Activated CD4-positive, alpha-beta T cell treated with anti-CD3 and anti-CD28 coated beads for 1 hour (primary cell): ENCODE results near the gene NFYB.
"Not testable (repeated sequence)": the region's sequence is repeated elsewhere in the genome, so short reads cannot be mapped to it uniquely, and the experiment has no call there.

Source experiments
- DNase-seq: peaks from one replicate; pipeline ENCODE4 v3.0.0-alpha.2; 2020

Gene NFYB

DNA sequence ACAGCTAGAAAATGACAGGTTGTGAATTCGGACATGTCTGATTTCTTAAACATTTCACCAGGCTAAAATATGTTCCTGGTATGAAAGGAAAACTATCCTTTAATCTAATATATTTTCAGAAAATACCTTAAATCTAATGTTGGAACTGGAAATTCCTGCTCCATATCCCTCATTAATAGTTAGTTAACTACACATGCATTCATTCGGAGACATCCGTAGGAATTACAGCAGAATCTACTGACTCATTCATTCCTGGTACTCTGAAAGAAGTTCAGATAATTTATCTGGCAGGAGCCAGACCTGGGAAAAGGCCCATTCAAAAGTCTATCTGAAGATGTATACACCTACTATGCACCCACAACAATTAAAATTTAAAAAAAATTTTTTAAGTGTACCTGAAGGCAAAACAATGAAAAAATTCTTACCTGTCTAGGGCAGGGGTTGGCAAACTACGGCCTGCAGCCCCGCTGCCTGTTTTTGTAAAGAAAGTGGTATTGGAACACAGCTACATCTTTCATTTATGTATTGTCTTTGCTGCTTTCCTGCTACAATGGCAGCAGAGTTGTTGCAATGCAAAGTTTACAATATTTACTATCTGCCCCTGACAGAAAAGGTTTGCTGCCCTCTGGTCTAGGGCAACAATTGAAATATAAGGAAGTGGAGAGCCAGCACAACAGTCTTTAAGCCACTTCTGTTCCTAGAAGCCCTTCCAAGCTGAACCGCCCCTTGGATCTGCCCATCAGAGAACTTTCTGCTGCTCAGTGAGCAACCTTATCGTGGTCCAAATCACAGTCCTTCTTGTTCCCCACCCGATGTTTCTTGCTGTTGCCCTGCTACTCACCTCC lies 17.9 kb upstream of the NFYB start:
- DNase-seq = no peak

DNA sequence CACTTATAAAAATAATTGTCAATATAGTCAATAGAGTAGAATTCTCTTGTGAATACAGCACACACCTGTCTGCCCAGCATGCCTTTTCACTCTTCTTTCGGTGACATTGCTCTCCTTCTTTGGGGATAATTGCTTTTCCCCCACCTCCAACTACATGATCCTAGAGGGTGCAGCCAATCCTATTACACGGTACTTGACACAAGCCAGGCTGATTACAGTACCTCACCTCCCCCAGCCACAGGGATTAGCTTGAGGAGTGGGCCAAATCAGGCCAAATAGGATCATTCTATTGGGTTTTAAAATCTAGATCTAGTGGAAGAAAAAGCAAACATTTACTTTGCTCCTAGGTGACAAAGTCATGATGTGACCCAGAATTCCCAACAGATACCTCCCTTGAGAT lies 16.8 kb upstream of the NFYB start:
- no peak for DNase-seq

DNA sequence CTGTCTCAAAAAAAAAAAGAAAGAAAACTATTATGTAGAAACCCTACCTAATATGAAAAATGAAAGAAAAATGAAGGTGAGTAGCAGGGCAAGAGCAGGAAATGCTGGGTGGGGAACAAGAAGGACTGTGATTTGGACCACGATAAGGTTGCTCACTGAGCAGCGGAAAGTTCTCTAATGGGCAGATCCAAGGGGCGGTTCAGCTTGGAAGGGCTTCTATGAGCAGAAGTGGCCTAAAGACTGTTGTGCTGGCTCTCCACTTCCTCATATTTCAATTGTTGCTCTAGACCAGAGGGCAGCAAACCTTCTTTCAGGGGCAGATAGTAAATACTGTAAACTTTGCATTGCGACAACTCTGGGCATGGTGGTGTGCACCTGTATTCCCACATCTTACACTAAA lies 16.3 kb upstream of the NFYB start:
- DNase-seq = no peak

DNA sequence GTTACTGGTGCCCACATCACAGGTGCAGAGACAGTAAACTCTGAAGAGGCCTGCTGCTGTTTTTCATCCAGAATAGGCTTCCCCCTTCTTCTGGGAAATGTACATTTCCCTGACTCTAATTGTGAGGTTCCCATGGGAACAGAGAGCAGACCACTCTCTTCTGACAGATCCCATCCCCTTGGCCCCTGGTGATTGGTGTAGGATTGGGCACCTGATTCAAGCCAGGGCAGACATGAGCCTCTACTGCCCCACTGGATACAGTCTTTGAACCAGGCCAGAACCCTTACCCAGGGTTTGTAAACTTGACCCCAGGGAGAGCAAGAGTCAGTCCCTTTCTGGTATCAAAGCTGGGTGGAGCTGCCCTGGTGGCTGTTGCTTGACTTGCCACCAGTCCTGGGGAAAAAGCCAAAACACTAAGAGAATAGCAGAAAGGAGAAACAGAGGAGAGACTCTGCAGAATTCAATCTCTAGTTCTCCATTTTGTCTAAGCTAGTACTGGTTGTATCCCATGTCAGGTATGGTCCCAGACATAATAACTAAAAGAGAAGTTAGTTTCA lies 14.8 kb upstream of the NFYB start:
- no peak for DNase-seq

DNA sequence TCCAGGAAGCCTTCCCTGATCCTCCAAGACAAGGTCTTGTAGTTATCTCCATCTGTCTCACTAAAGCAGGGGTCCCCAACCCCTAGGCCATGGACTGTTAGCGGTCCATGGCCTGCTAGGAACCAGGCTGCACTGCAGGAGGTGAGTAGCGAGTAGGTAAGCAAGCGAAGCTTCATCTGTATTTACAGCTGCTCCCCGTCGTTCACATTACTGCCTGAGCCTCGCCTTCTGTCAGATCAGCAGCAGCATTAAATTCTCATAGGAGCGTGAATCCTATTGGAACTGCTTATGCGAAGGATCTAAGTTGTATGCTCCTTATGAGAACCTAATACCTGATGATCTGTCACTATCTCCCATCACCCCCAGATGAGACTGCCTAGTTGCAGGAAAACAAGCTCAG lies 12.4 kb upstream of the NFYB start:
- DNase-seq = no peak

DNA sequence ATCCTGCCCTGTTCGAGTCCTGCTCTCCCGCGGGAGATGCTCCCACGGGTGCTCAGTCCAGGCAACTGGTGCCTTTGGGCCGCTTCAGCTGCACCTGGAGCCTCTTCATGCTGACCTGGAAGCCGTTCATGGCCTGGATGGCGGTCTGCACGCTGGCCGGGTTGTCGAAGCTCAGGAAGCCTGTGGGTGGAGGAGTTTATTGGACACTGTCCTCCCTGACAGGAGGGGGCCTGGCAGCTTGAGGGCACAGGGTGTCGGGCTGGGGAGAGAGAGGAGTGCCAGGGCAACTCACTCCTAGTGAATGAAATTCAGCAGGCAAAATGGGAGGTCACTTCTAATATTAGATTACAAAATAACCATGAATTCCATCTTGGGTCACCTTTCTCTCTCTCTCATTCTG lies 9.3 kb upstream of the NFYB start:
- DNase-seq = no peak

DNA sequence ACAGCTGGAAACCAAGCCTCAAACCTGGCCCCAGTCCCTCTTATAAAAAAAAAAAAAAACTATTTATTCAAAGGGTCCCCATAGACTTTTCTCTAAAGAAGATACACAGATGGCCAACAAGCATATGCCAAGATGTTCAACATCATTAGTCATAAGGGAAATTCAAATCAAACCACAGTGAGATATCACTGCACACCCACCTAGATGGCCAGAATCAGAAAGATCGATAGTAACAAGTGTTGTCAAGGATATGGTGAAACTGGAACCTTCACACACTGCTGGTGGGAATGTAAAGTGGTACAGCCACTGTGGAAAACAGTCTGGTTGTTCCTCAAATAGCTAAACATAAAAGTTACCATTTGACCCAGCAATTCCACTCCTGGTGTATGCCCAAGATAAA lies 5.9 kb upstream of the NFYB start:
- DNase-seq = no peak

DNA sequence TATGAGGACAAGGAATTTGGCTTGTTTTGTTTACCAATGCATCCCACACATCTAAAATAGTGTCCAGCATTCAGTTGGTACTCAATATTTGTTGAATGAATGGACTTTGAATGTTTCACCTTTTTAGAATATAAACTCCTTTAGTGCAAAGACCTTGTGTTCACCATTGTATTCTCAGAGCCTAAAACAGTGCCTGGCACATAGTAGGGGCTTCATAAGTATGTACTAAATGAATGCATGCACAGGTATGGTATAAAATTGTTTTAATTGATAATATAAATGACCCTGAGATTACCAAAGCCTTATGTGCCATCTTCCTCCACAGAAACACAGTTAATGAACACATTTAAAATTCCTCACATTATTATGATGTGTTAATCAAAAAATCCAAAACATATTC lies 5.0 kb upstream of the NFYB start:
- no peak for DNase-seq

DNA sequence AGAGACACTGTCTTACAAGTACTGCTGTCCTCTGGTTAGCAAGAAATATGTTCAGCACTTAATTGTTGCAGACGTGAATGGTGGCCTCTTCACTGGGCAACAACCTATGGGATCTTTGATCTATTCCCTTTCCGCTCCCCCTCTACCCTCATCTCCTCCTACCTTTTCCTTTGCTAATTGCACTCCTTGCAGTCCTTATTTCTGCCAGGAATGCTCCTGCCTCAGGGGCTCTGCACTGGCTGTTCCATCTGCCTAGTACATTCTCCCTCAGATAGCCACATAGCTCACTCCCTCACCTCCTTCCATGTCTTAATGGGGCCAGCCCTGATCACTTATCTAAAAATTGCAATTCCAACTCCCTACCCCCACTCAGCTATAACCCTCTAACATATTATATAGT lies 4.5 kb upstream of the NFYB start:
- DNase-seq = no peak

DNA sequence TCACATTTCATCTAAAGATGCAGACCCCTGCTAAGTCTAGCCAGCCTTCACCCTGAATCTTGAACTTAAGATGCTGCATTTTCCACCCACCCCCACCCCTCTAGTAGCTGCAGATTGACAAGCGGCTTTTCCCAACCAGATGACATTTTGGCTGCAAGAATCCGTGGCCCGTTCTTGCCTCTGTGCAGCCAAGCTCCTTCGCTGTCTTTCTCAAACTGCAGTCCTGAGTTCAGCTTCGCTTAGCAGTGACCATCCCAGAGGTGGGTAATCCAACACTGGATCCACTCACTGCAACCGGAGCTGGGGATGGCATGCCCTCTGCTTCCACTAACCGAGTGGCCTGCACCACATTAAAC lies 765 bp upstream of the NFYB start:
- DNase-seq = no peak

DNA sequence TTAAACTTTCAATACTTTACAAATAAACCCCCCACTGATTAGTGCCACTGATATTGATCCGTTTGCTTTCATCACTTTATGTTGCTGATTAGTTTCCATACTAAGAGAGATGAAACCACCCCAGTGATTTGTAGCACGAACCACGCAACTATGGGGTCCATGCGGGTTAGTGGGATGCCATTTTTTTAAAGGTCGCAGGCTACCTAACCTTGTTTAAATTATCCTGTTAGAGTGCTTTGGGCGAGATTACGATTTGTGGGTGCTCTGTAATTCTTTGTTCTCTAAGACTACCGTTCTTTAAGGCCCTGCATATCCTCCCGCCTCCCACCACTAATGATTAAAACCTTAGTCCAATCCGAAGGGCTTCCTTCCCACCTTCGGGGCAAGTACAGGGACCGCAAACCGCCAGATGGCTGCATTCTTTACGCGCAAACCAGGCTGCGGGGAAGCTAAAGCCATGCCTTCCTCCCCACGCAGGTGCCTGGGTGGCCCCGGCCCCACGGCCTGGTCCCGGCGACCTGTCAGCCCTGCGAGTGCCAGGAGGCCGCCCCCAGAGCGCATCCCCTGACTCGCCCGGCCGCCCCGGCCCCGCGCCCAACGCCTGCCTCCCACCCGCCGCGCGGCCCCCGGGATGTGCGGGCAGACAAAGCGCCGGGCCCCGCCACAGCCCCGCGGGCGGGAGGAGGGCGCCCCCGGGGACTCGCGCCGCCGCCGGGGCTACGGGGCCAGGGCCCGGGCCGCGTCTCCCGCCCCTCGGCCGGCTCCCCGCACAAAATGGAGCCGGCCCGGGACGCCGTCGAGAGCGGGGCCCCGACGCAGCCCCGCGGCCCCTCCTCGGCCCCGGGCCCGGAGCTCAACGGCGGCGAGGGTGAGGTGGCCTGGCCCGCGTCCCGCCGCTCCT lies 759 bp downstream of the NFYB start:
- peak; percentile 25 for DNase-seq

DNA sequence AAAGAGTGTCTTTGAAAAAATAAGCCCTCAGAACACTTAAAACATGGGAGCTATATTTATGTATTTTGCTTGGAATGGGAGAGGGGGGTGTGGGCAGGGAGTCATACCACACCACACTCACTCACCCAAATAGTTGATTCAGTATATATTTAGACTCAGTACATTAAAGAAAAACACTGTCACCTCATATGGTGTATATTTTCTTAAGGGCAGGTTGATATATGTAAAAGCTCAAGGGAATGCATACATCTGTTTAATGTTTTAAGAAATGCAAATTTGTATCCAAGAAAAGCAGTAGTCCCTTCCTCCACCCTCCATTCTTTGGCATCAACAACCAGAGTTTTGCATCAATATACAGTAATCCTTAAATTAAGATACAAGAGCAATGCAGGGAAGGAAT lies 1.4 kb downstream of the NFYB start:
- DNase-seq = no peak

DNA sequence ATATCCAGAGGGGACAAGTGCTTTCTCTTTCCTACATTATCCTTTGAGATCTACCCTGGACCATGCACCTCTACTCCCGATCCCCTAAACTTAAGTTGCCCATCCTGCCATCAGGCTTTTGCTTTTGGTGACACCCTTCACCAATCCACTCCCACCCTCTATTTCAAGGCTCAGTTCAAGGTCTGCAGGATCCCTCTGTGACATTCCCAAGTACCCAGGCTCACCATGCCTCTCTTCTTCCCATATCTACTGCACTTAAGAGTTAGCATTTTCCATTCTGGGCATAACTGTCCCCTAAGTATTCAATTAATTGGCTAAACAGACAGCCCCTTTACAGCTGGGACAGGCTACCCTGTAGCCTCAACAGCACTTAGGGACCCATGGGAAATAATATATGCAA lies 3.1 kb downstream of the NFYB start:
- DNase-seq = no peak

DNA sequence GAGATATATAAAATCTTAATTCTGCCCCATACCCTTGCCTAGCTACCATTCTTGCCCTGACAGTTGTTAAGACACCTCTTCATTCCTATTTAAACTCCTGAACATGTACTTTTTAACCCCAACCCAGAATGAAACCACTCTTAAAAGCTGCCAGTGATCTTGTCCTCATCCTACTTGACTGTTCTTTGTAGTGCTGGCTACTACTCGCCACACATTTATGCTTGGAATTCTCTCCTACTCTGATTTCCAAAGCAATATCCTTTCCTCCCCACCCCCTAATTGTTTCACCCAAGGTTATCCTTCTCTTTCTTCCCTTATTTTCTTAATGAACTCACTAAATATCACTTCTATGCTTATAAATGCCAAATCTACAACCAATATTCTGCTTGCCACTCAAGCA lies 4.1 kb downstream of the NFYB start:
- DNase-seq = no peak

DNA sequence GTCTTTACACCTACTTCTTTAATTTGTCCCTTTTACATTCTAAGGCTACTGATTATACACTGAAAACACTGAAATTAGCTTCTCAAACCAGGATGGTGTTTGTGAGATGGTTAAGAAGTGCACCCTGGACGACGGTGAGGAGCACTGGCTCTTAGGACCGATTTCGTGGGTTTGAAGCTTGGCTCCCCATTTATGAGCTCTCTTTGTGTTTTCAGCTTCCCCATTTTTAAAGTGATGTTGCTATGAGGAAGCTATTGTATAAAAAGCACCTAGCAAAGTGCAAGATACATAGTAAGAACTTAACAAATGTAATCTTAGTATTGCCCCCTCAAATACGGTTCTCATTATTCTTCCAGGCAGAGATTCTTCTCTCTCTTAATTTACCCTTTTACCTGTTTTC lies 4.7 kb downstream of the NFYB start:
- DNase-seq = no peak

DNA sequence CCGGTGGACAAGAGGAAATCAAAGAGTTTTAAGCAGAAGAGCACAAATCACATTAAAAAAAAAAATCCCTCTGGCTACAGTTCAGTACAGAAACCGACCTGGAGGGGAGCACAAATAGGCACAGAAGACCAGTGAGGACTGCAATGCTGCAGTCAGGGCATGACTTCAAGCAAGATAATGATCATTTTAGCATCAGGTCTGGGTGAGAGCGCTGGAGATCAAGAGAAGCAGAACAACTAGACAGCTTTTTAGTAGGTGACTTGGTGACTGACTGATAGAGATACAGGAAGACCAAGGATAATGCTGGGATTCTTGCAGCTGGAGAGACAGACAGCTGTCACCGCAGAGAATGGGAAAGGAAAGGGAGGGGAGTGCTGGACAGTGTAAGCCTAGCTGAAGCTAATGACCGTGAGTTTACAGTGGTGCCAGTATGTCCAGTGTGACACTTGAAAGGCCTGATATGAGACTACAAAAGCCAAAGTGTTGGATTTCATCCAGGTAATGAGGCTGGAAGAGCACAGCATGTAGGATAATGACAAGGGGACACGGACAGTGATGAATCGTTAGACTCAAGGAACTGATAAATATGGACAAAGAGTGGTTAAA lies 5.6 kb downstream of the NFYB start:
- DNase-seq = no peak

DNA sequence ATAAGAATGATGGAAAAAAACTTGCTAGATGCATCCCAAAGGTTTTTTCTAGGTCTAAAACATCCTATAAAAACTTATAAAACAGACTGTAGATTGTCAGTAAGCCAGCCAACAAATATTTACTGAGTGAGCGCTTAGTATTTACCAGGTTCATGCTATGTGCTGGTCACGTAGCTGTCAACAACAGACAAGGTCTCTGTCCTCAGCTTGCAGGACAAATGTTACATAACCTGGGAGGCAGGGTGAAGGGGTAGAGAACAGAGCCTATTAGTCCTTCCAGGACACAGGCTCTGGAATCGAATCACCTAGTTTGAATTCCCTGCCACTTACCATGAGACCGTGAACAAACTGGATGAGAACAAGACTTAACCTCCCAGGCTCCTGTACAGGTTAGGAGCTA lies 6.4 kb downstream of the NFYB start:
- DNase-seq = no peak

DNA sequence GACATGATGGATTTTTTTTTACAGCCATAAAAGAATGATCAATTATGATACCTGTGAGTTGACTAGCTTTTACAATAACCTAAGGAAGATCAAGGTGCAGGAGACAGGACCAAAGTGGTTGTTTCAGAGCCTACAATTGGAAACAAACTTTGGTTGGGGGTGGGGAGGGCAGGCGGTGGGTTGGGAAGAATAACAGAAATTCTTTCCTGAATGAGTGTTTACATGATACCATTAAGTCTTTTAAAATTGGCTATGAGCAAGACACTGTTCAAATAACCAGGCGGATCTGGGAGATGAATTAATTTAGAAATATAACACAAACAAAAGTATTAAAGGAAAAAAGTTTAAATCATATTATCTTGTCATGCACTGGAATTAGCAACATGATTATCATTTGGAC lies 7.2 kb downstream of the NFYB start:
- DNase-seq = no peak

DNA sequence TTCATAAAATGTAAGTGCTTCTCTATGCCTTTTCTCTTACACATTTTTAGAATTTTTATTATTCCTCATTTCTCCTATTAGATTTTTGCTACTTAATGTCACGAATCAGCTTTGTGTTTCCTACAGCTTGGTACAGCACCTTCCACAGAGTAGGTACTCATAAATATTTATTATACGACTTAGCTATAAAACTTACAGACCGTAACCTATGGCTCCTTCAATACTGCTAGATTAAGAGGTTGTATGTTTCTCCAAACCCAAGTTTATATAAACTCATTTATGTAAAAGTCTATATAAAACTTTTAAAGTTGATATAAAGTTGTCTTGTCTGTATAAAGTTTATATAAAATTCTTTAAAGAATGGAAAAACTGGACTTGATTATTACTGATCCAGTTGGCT lies 11.5 kb downstream of the NFYB start:
- DNase-seq = no peak

DNA sequence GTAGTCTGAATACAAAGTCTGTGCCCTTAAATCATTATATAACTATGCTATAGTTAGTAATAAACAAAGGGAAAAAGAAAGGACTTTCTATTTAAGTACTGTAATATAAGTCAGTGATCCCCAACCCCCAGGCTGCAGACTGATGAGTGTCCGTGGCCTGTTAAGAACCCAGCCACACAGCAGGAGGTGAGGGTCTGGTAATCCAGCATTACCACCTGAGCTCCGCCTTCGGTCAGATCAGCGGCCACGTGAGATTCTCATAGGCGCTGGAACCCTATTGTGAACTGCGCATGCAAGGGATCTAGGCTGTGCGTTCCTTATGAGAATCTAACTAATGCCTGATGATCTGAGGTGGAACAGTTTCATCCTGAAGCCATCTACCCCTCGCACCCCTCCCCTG lies 15.7 kb downstream of the NFYB start:
- no peak for DNase-seq

DNA sequence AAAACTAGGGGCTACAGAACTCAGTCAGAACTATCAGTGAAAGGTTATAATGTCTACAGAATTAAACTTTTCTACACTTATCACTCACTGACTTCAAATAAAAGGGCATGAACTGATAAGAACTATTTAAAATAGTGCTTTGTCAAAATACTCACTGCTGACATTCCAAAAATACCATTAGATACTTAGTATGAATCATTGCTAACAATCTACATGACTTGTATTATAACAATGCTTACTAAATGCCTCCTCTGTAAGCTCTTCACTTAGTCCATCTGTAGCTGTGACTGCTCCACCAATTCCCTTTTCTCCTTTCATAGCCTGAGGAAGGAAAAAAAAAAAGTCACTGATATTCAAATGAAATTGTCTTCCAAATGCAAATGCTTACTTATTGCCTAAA lies 17.0 kb downstream of the NFYB start:
- DNase-seq = no peak

DNA sequence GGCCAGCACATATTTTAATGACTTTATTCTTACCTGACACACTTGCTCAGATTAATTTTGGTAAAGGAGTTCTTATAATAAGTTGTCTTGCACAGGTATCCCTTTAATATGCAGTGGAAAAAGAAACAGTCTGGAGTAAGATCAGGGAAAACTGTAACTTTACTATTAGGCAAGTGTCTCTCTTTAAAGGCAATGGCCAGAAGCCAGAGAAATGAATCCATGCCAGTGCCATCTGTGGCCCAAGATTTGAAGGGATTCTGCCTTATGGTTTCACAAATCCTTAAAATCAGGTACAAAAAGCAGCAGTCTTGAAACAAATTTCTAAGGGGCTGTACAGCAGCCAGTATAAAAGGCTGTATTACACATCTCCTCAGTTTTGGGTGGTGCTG lies 22.4 kb downstream of the NFYB start:
- no peak for DNase-seq

DNA sequence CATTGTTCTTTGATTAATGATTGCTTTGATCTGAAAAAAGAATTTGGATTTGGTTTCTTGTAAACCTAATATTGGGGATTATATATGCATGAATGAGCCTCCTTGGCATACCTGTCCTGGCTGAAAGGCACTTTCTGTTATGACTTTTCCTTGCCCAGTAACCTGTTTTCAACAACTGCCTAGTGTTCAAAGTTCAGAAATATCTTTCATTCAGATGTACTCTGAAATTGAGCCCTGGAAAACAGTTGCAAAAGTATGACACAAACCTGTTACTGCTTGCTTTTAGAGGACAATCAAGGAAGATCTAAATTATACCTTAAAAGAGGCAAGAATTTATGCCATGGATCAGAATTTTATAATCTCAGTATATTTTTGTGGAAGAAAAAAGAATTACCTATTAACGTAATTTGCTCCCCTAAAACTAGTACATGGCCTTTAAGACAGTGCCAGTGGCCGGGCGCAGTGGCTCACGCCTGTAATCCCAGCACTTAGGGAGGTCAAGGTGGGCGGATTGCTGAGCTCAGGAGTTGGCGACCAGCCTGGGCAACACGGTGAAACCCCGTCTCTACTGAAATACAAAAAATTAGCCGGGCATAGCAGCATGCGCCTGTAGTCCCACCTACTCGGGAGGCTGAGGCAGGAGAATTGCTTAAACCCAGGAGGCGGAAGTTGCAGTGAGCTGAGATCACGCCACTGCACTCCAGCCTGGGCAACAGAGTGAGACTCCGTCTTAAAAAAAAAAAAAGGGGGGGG lies 23.0 kb downstream of the NFYB start:
- not testable (repeated sequence) for DNase-seq
